ENCODE results near the gene SIGLEC8.
"Not testable (repeated sequence)": the region's sequence is repeated elsewhere in the genome, so short reads cannot be mapped to it uniquely, and the experiment has no call there.

SIGLEC8 gene

GRCh38 chr19:51473009-51473707, 14.9 kb upstream of the SIGLEC8 start:
- peak; percentile 86 to 98 for DNase-seq (ENCODE audit: low read depth in 2 of 2)

- no peak for DNase-seq (ENCODE audit: low read depth in 2 of 2)
Measured at GRCh38 chr19:51472607-51473006, 14.4 kb upstream of the SIGLEC8 start.

- DNase-seq (ENCODE audit: low read depth in 2 of 2), result no peak
Measured at GRCh38 chr19:51471527-51471926, 13.3 kb upstream of the SIGLEC8 start.

GRCh38 chr19:51470966-51471365, 12.7 kb upstream of the SIGLEC8 start:
- no peak for DNase-seq (ENCODE audit: low read depth in 2 of 2)

GRCh38 chr19:51469629-51470028, 11.4 kb upstream of the SIGLEC8 start:
- DNase-seq (ENCODE audit: low read depth in 2 of 2), result no peak

GRCh38 chr19:51469162-51469561, 10.9 kb upstream of the SIGLEC8 start:
- DNase-seq (ENCODE audit: low read depth in 2 of 2), result no peak

- DNase-seq (ENCODE audit: low read depth in 2 of 2), result no peak
Measured at GRCh38 chr19:51468545-51468920, 10.3 kb upstream of the SIGLEC8 start.

GRCh38 chr19:51467864-51468544, 9.8 kb upstream of the SIGLEC8 start:
- DNase-seq (ENCODE audit: low read depth in 2 of 2), result no peak

- DNase-seq (ENCODE audit: low read depth in 2 of 2), result no peak
Measured at GRCh38 chr19:51466723-51467122, 8.5 kb upstream of the SIGLEC8 start.

GRCh38 chr19:51463976-51464581, 5.8 kb upstream of the SIGLEC8 start:
- DNase-seq (ENCODE audit: low read depth in 2 of 2), result not testable (repeated sequence)

- DNase-seq (ENCODE audit: low read depth in 2 of 2), result no peak
Measured at GRCh38 chr19:51462681-51463080, 4.4 kb upstream of the SIGLEC8 start.

GRCh38 chr19:51462276-51462675, 4.0 kb upstream of the SIGLEC8 start:
- DNase-seq (ENCODE audit: low read depth in 2 of 2), result no peak

- DNase-seq (ENCODE audit: low read depth in 2 of 2), result no peak
Measured at GRCh38 chr19:51461723-51462161, 3.5 kb upstream of the SIGLEC8 start.

- no peak for DNase-seq (ENCODE audit: low read depth in 2 of 2)
Measured at GRCh38 chr19:51460164-51460992, 2.1 kb upstream of the SIGLEC8 start.

GRCh38 chr19:51458899-51459505, 748 bp upstream of the SIGLEC8 start:
- DNase-seq (ENCODE audit: low read depth in 2 of 2), result no peak

- DNase-seq (ENCODE audit: low read depth in 2 of 2), result no peak
Measured at GRCh38 chr19:51457351-51458013, 772 bp downstream of the SIGLEC8 start.

- DNase-seq (ENCODE audit: low read depth in 2 of 2), result no peak
Measured at GRCh38 chr19:51456541-51457290, 1.5 kb downstream of the SIGLEC8 start.

- peak; percentile 41 to 46 for DNase-seq (ENCODE audit: low read depth in 2 of 2)
Measured at GRCh38 chr19:51450730-51451307, 7.4 kb downstream of the SIGLEC8 start.

- DNase-seq (ENCODE audit: low read depth in 2 of 2), result peak; percentile 32 to 59
Measured at GRCh38 chr19:51448411-51449016, 9.7 kb downstream of the SIGLEC8 start.

GRCh38 chr19:51448011-51448410, 10.2 kb downstream of the SIGLEC8 start:
- no peak for DNase-seq (ENCODE audit: low read depth in 2 of 2)

All from stimulated activated CD4-positive, alpha-beta T cell treated with anti-CD3 and anti-CD28 coated beads, Interleukin-4, amount 100 ng/mL, for 48 hours (primary cell).